Body of pancreas (tissue), 4 donors: ENCODE results near the gene LRIG1. TPM values are rescaled to one million over a fixed set of nuclear protein-coding genes. Genes with fewer than 3 reads are reported as not detected.
A peak's percentile ranks its signal among the peaks of the same experiment; 100 is the strongest.

Experiments used
- ATAC-seq: fragments of 150-250 bp; one replicate; pipeline ENCODE4 v1.9.1; 2016
- DNase-seq, 4 donors: peaks; one replicate each; pipeline ENCODE4 v3.0.0-alpha.2; 2019
- H3K27ac ChIP-seq, 4 donors: fragments of 200-600 bp; sonication (generic); 1 replicate in 3 of 4; 2 replicates in 1 of 4; pipeline versions ENCODE4 v1.5.1 to v1.6.1; 2016 to 2019; ENCODE audit warnings: mild to moderate bottlenecking in 1 of 4, mixed read lengths in 1 of 4, moderate library complexity in 1 of 4
- H3K27me3 ChIP-seq, 2 donors: fragments of 200-600 bp; sonication (generic); one replicate each; pipeline ENCODE4 v1.6.0; 2016; ENCODE audit warnings: mild to moderate bottlenecking in 1 of 2
- H3K36me3 ChIP-seq, 2 donors: fragments of 200-600 bp; sonication (generic); replicated peaks in 1 of 2; 2 replicates each; pipeline ENCODE4 v1.5.1; 2016; ENCODE audit warnings: low read depth in 2 of 2; ENCODE audit not compliant: insufficient read depth in 1 of 2
- H3K4me1 ChIP-seq: fragments of 200-600 bp; sonication (generic); one replicate; pipeline ENCODE4 v1.6.0; 2016
- H3K4me3 ChIP-seq, 2 donors: fragments of 200-600 bp; sonication (generic); 1 replicate in 1 of 2; 2 replicates in 1 of 2; pipeline ENCODE4 v1.5.1; 2016 to 2019
- H3K9me3 ChIP-seq, 3 donors: fragments of 200-600 bp; sonication (generic); 1 replicate in 2 of 3; 2 replicates in 1 of 3; pipeline ENCODE4 v1.5.1; 2016
- POLR2A ChIP-seq, 3 donors: fragments of 450-650 bp; IDR thresholded peaks; one replicate each; pipeline ENCODE4 v1.6.1; 2016; ENCODE audit warnings: antibody characterized with exemption in 3 of 3, mild to moderate bottlenecking in 2 of 3
- WGBS, 2 donors: methylation state at CpG; one replicate each; pipeline ENCODE4 v1.1.5; 2017; 5-methylcytosine and 5-hydroxymethylcytosine counted together
- intact Hi-C: fragments of 100-400 bp; cut with DNase I; formaldehyde crosslinking; loops from one replicate; pipeline ENCODE4 v1.15.1; 2023
- total RNA-seq, 2 donors: library from RNA; depleted of rRNA; stranded (reverse); fragments of >200 nt; gene quantifications; one replicate each; pipeline ENCODE4 v1.1.0, GENCODE V29; 2016
- TF ChIP-seq, protein P1 (sequence below), 7 experiments: fragments of 450-650 bp in 4 of 7; fragments of 200-600 bp in 3 of 7; sonication (generic) in 3 of 7; IDR thresholded peaks; one replicate each; pipeline ENCODE4 v1.5.1; 2016 to 2019; ENCODE audit warnings: antibody characterized with exemption in 7 of 7

Gene LRIG1
- total RNA-seq, 2 donors from 2014 or later, result 111 to 114 TPM

DNA sequence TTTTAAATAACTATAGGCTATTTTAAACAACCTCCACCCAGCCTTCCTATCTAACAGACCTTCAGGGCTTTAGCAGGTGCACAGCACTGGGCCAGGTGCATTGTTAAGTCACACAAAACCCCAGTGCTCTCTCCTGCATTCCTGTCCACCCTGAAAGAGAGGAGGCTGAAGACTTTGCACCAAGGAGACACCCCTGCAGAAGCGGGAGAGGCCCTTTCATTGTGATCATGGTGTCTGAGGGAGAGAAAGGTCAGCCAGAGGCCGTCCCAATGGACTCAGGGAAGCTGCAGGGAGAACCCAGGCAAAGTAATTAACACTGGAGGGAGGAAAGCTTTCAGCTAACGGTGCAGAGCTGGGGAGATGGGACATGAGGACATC lies 5.2 kb downstream of the LRIG1 start:
- intact Hi-C loops, result loop anchor here (10.0 kb wide), 2 partner anchors 51 to 319 kb away; no protein-coding TSS in a partner anchor
- Histone ChIP-seq H3K4me3 (no peak overlapping the region), H3K27me3 (no peaks in the 10 kb centered on the region), H3K36me3 (no peaks in the 10 kb centered on the region), H3K27ac (peak overlapping the region in 3 of 4 donors; percentile 94 to 98 (median 95)), H3K9me3 (no peaks in the 10 kb centered on the region), H3K4me1 (peaks cover 84% of the 10 kb centered on the region)
- DNase-seq, result no peak
- no peak for ATAC-seq
- TF ChIP-seq, protein P1, sequence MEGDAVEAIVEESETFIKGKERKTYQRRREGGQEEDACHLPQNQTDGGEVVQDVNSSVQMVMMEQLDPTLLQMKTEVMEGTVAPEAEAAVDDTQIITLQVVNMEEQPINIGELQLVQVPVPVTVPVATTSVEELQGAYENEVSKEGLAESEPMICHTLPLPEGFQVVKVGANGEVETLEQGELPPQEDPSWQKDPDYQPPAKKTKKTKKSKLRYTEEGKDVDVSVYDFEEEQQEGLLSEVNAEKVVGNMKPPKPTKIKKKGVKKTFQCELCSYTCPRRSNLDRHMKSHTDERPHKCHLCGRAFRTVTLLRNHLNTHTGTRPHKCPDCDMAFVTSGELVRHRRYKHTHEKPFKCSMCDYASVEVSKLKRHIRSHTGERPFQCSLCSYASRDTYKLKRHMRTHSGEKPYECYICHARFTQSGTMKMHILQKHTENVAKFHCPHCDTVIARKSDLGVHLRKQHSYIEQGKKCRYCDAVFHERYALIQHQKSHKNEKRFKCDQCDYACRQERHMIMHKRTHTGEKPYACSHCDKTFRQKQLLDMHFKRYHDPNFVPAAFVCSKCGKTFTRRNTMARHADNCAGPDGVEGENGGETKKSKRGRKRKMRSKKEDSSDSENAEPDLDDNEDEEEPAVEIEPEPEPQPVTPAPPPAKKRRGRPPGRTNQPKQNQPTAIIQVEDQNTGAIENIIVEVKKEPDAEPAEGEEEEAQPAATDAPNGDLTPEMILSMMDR (IDR thresholded peaks at IDR 0.05), result no peak
- TF ChIP-seq POLR2A (IDR thresholded peaks at IDR 0.05), result no peak
- WGBS, 2 donors, result 12 to 24% methylated on average over 3 of the region's 3 CpGs

DNA sequence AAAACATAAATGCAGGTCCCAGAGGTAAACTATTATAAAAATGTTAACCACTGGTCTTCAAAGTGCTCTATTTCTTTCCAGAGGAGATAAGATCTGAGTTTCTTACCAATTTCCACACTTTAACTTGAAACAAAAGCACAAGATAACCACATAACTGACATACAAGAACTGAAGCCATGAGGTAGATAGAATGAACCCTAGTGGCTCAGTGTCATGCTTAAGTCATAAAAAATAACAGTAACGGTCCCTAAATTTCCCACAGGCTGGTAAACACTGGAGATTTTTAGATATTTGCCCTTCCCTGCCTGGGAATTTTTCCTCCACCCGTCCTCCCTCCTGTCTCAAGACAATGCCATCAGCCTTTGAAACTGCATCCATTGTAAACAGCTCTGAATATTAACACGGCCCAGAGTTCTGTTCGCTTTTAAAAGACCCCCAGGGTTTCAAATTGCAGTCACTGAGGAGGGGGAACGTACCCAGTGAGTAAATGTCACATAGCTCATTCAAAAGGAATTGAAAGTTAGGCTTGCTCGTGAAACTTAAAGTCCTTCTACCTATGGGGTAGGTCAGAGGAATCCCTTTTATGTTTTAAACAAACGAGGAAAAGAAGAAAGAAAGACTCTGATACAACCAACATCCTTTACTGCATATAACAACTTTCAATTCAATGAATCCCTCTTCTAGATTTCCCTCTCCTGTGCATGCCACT lies 5.7 kb downstream of the LRIG1 start:
- ATAC-seq, result no peak
- no peak for DNase-seq
- 21 to 23% methylated on average over 7 of the region's 7 CpGs for WGBS, 2 donors
- TF ChIP-seq, protein P1 (IDR thresholded peaks at IDR 0.05), result no peak
- Histone ChIP-seq H3K27ac (peak overlapping the region; percentile 16 to 98 (median 94)), H3K4me3 (no peak overlapping the region), H3K27me3 (no peaks in the 10 kb centered on the region), H3K9me3 (no peaks in the 10 kb centered on the region), H3K36me3 (no peaks in the 10 kb centered on the region), H3K4me1 (peaks cover 89% of the 10 kb centered on the region)
- intact Hi-C loops, result loop anchor here (10.0 kb wide), 2 partner anchors 50 to 320 kb away; no protein-coding TSS in a partner anchor

DNA sequence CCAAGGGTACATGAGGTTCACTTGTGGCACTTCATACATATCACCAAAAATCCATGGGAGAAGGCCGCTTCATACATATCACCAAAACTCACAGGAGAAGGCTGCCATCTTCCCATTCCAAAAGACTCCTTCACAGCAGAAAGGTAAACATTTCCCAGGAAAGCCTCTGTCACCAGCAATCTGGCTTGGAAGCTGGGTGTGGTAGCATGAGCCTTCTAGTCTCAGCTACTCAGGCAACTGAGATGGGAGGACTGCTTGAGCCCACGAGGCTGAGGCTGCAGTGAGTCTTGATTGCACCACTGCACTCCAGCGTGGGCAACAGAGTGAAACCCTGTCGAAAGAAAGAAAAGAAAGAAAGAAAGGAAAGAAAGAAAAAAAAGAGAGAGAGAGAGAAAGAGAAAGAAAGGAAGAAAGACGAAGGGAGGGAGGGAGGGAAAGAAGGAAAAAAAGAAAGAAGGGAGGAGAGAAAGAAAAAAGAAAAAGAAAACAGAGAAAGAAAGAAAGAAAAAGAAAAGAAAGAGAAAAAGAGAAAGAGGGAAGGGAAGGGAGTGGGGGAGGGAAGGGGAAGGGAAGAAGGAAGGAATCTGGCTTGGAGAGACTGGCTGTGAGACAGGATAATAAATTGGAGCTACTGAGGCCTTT lies 7.2 kb downstream of the LRIG1 start:
- no peak for TF ChIP-seq POLR2A (IDR thresholded peaks at IDR 0.05)
- TF ChIP-seq, protein P1 (IDR thresholded peaks at IDR 0.05), result no peak
- Histone ChIP-seq H3K4me1 (peaks cover 96% of the 10 kb centered on the region), H3K4me3 (no peak overlapping the region), H3K27me3 (no peaks in the 10 kb centered on the region), H3K9me3 (no peaks in the 10 kb centered on the region), H3K27ac (peak overlapping the region; percentile 61 to 95 (median 76)), H3K36me3 (no peaks in the 10 kb centered on the region)
- DNase-seq (no peak), ATAC-seq (no peak)
- intact Hi-C loops, result loop anchor here (10.0 kb wide), 2 partner anchors 49 to 321 kb away; no protein-coding TSS in a partner anchor
- WGBS, 2 donors, result 52 to 56% methylated on average over 5 of the region's 5 CpGs

DNA sequence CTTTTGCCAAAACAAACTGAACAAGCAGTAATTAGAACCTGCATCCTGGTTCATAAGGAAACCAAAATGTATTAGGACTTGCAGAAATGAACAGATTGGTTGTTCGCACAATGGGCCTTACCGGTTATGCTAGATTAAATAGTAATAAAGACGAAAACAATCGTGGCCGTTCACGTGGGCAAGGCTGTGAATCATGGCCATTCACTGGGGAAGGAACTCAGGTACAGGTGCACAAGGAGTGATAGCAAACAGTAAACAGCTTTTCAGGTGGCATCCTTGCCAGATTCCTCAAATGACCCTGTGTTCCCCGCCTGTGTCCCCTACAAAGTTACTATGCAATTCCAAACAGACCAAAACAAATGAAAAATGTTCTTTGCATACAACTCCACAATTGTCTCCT lies 8.2 kb downstream of the LRIG1 start:
- peak; percentile 55 to 85 (median 71) for DNase-seq
- peak; percentile 79 for ATAC-seq
- H3K9me3 ChIP-seq, result no peaks in the 10 kb centered on the region
- WGBS, 2 donors, result 21 to 28% methylated on average over 7 of the region's 7 CpGs
- no peaks in the 10 kb centered on the region for H3K27me3 ChIP-seq
- no peaks in the 10 kb centered on the region for H3K36me3 ChIP-seq
- intact Hi-C loops, result loop anchor here (10.0 kb wide), 2 partner anchors 48 to 322 kb away; no protein-coding TSS in a partner anchor
- H3K4me3 ChIP-seq, result no peak overlapping the region
- H3K4me1 ChIP-seq, result peaks cover 92% of the 10 kb centered on the region
- H3K27ac ChIP-seq, result peak overlapping the region; percentile 61 to 95 (median 76)
- TF ChIP-seq, protein P1 (IDR thresholded peaks at IDR 0.05), result no peak
- peak in 1 of 3 donors; percentile 32 for TF ChIP-seq POLR2A (IDR thresholded peaks at IDR 0.05)
